BE2C (cell line): Measurements from ENCODE around the gene IQUB.
"Not testable (repeated sequence)": the region's sequence is repeated elsewhere in the genome, so short reads cannot be mapped to it uniquely, and the experiment has no call there.

ENCODE experiments used
- DNase-seq: peaks from one replicate; pipeline ENCODE4 v3.0.0-alpha.2; 2020
- H3K27me3 ChIP-seq: fragments of 250-450 bp; sonication (Bioruptor Pico); 2 replicates; pipeline ENCODE4 v1.5.1; 2020; ENCODE audit warnings: mild to moderate bottlenecking
- H3K36me3 ChIP-seq: fragments of 250-450 bp; sonication (Bioruptor Pico); 2 replicates; pipeline ENCODE4 v1.5.1; 2020; ENCODE audit warnings: mild to moderate bottlenecking
- H3K4me1 ChIP-seq: fragments of 250-450 bp; sonication (Bioruptor Pico); 2 replicates; pipeline ENCODE4 v1.5.1; 2020
- H3K4me3 ChIP-seq: 2 replicates; pipeline ENCODE4 v1.5.1; 2011; ENCODE audit warnings: low read depth, low read length
- H3K9me3 ChIP-seq: fragments of 250-450 bp; sonication (Bioruptor Pico); 2 replicates; pipeline ENCODE4 v1.5.1; 2020
- TF ChIP-seq, protein P1 (sequence below): IDR thresholded peaks from 2 replicates; pipeline ENCODE4 v1.5.1; 2012; ENCODE audit warnings: mild to moderate bottlenecking, low read depth, low read length

The IQUB gene

DNA sequence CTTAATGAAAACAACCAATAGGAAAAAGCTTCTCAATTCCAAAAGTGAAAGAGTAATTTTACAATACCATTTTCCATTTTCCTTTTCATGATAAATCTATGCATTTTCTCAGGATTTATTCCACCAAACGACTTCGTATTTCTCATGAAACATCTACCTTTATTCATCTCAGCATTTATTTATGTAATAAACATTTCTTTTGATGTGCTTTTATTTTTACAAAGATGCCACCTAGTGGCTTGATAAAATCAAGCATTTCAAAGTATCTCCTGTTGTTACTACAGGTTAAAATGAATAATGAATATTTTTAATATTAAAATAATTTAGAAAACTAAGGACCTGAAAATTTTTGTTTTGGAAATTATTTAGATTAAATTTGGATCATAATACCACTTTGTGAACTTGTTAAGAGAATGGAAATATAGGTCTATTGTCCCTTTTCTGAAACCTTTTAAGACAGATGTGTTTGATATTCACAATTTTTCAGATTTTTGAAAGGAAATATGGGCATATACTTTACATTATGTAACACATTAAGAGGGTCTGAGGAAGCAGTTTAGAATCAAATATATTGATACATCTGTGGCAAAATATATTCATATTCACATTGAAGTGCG, 2.7 kb upstream of the IQUB start:
- Histone ChIP-seq H3K36me3 (peaks cover 3% of the 10 kb centered on the region; the same call in 1 of the 2 replicates), H3K4me3 (no peak overlapping the region), H3K9me3 (no peaks in the 10 kb centered on the region), H3K4me1 (peaks cover 13% of the 10 kb centered on the region), H3K27me3 (no peaks in the 10 kb centered on the region; the same call in 1 of the 2 replicates)
- DNase-seq = no peak
- TF ChIP-seq, protein P1, sequence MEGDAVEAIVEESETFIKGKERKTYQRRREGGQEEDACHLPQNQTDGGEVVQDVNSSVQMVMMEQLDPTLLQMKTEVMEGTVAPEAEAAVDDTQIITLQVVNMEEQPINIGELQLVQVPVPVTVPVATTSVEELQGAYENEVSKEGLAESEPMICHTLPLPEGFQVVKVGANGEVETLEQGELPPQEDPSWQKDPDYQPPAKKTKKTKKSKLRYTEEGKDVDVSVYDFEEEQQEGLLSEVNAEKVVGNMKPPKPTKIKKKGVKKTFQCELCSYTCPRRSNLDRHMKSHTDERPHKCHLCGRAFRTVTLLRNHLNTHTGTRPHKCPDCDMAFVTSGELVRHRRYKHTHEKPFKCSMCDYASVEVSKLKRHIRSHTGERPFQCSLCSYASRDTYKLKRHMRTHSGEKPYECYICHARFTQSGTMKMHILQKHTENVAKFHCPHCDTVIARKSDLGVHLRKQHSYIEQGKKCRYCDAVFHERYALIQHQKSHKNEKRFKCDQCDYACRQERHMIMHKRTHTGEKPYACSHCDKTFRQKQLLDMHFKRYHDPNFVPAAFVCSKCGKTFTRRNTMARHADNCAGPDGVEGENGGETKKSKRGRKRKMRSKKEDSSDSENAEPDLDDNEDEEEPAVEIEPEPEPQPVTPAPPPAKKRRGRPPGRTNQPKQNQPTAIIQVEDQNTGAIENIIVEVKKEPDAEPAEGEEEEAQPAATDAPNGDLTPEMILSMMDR = peak; percentile 28; the same call in 1 of the 2 replicates

DNA sequence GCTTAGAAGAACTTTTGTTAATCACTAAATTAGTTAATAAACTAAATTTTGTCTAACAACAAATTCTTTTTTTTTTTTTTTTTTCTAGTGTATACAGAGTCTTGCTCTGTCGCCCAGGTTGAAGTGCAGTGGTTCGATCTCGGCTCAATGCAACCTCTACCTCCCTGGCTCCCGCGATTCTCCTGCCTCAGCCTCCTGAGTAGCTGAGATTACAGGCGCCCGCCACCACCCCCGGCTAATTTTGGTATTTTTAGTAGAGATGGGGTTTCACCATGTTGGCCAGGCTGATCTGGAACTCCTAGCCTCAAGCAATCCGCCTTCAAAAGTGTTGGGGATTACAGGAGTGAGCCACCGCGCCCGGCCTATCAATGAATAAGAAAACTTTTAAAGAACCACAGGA, 1.1 kb upstream of the IQUB start:
- H3K4me3 ChIP-seq = peak overlapping the region; percentile 63
- TF ChIP-seq, protein P1 = no peak
- H3K4me1 ChIP-seq = peaks cover 13% of the 10 kb centered on the region
- H3K9me3 ChIP-seq = no peaks in the 10 kb centered on the region
- no peaks in the 10 kb centered on the region; the same call in 1 of the 2 replicates for H3K27me3 ChIP-seq
- H3K36me3 ChIP-seq = no peaks in the 10 kb centered on the region
- DNase-seq = no peak

DNA sequence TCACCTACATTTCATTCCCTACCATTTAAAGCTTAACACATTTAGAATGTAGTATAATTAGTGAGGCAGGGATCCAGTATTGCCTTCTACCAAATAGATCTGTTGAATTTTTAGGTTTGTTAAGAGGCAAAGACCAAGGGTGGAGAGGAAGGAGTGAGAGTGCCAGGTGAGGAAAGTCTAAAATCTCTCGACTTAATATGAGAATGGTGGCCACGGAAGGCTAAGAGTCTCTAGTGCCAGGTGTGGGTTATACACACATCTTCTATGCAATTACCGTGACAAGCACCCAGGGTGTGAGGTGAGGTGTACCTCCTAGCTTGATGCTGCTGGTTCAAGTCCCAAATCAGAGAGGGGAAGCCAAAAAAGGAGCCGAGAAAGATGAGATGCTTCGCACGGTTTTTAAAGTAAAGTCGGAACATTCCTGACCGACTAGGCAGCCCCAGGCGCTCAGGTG, 439 bp downstream of the IQUB start:
- peaks cover 5% of the 10 kb centered on the region for H3K4me1 ChIP-seq
- TF ChIP-seq, protein P1 = no peak
- no peaks in the 10 kb centered on the region for H3K36me3 ChIP-seq
- no peaks in the 10 kb centered on the region for H3K9me3 ChIP-seq
- no peak for DNase-seq
- peak overlapping the region; percentile 68 for H3K4me3 ChIP-seq
- no peaks in the 10 kb centered on the region; the same call in 1 of the 2 replicates for H3K27me3 ChIP-seq

DNA sequence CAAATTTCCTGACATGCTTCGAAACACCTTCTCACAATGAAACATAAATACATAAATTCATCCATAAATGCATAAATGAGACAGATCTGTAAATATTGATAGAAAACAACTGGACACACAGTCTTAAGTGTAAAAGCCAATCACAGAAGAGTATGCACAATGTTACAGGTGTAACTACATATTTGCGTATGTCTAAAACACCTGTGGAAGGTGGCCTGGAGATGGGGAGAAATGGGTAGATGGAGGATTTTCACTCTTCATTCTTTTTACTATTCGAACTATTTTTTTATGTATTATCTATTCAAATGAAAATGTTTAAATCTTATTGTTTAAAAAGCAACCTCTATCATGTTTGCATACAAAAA, 860 bp downstream of the IQUB start:
- TF ChIP-seq, protein P1 = no peak
- Histone ChIP-seq H3K27me3 (no peaks in the 10 kb centered on the region; the same call in 1 of the 2 replicates), H3K4me3 (peak overlapping the region; percentile 68), H3K4me1 (peaks cover under 1% of the 10 kb centered on the region), H3K36me3 (no peaks in the 10 kb centered on the region), H3K9me3 (no peaks in the 10 kb centered on the region)
- DNase-seq = no peak

DNA sequence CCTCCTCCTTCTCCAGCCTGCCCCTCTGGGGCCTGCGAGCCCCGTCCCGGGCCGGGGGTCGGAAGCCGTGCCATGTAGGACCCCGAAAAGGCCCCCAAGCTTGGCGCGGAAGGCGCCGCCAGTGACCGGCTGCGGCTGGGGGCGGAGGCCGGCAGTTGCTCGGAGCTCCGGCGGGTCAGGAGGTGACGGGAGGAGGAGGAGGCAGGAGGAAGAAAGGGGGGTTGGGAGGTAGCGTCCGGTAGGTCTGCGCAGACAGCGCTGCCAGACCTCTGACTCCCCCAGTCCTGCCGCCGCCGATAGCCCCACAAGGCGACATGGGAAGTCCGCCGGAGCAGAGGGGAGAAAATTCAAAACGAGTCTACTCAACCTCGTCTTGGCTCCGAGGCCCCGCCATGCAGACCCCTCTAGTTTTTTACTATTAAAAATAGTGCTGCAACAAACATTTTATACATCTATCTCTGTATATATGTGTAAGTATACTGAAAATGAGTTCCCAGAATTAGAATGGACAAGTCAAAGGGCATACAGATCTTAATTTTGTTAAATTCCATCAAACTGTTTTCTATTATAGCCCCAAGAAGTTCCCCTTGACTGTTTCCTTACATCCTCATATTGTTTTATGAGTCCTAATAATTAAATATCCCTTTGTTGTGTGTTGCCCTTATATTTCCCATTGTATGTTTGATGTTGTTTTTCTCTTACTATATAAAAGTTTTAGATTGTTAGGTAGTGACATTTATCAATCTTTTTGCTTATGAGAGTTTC, 1.4 kb downstream of the IQUB start:
- H3K4me1 ChIP-seq, H3K9me3 ChIP-seq, H3K27me3 ChIP-seq, H3K36me3 ChIP-seq: not testable (repeated sequence)
- peak; percentile 22 for DNase-seq
- peak overlapping the region; percentile 43 for H3K4me3 ChIP-seq

DNA sequence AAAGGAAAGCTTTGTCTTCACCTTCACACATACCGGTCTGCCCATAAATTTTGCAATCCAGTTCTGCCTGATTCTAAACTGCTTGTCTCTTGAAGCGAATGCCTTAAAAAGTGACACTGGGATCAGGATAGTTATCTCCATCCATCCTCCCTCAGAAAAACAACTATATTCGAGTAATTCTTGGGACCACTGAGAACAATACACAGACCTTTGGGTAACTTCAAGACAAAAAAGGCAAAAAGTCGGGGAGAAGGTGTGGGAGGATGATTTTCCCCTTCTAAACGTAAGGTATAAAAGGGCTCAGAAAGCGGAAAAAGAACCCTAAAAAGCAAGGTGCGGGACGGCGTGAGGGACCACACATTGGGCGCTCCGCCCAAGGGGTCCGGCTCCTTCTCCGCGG, 2.1 kb downstream of the IQUB start:
- DNase-seq, H3K27me3 ChIP-seq, H3K36me3 ChIP-seq, H3K9me3 ChIP-seq, H3K4me1 ChIP-seq: not testable (repeated sequence)
- peak overlapping the region; percentile 43 for H3K4me3 ChIP-seq

DNA sequence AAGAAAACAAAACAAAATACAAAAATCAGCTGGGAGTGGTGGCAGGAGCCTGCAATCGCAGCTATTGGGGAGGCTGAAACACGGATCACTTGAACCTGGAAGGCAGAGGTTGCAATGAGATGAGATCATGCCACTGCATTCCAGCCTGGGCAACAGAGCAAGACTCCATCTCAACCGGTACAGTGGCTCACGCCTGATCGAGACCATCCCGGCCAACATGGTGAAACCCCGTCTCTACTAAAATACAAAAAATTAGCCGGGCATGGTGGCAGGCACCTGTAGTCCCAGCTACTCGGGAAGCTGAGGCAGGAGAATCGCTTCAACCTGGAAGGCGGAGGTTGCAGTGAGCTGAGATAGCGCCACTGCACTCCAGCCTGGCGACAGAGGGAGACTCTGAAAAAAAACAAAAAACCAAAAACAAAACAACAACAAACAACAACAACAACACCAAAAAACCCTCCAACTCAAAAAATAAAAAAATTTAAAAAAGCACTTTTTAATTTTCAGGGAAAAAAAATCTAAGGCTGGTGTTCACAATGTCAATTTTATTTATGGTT, 4.3 kb downstream of the IQUB start:
- H3K9me3 ChIP-seq, H3K4me1 ChIP-seq, H3K4me3 ChIP-seq, H3K27me3 ChIP-seq, H3K36me3 ChIP-seq, DNase-seq: not testable (repeated sequence)
